Left lung (tissue), 10 donors: ENCODE results near the gene LINC00237. TPM values are rescaled to one million over a fixed set of nuclear protein-coding genes. Genes with fewer than 3 reads are reported as not detected.

ENCODE experiments used
- ATAC-seq: fragments of 200-7000 bp; cut with Tn5 transposase; one replicate; pipeline ENCODE4 v1.9.1; 2020; ENCODE audit warnings: moderate library complexity
- DNase-seq, 4 donors: peaks; one replicate each; pipeline ENCODE4 v3.0.0-alpha.2; 2013 to 2020
- H3K27ac ChIP-seq, 2 donors: fragments of 200-600 bp; sonication (generic) in 1 of 2; one replicate each; pipeline versions ENCODE4 v1.5.0 to v1.8.0; 2020 to 2021
- H3K27me3 ChIP-seq, 2 donors: fragments of 200-600 bp; sonication (generic) in 1 of 2; one replicate each; pipeline versions ENCODE4 v1.5.0 to v1.8.0; 2020 to 2021
- H3K36me3 ChIP-seq, 2 donors: fragments of 200-600 bp; sonication (generic) in 1 of 2; one replicate each; pipeline versions ENCODE4 v1.5.0 to v1.8.0; 2020 to 2021
- H3K4me1 ChIP-seq, 2 donors: fragments of 200-600 bp; one replicate each; pipeline ENCODE4 v1.8.0; 2021
- H3K4me3 ChIP-seq, 2 donors: fragments of 200-600 bp; sonication (generic) in 1 of 2; one replicate each; pipeline versions ENCODE4 v1.5.0 to v1.8.0; 2020 to 2021; ENCODE audit warnings: mild to moderate bottlenecking in 1 of 2
- H3K9me3 ChIP-seq, 2 donors: fragments of 200-600 bp; sonication (generic) in 1 of 2; one replicate each; pipeline versions ENCODE4 v1.5.0 to v1.8.0; 2020 to 2021
- CTCF ChIP-seq, 2 donors: fragments of 200-600 bp; sonication (generic) in 1 of 2; IDR thresholded peaks; one replicate each; pipeline versions ENCODE4 v1.5.0 to v1.8.0; 2021; ENCODE audit warnings: antibody characterized with exemption in 2 of 2
- intact Hi-C, 2 donors: fragments of 100-400 bp; cut with DNase I; formaldehyde crosslinking; loops; one replicate each; pipeline versions ENCODE4 v1.11.2 to v1.14.2; 2022
- polyA plus RNA-seq, 6 donors: library from polyadenylated mRNA; unstranded; fragments of 120-200 nt; gene quantifications; one replicate each; pipeline ENCODE4 v1.2.1, GENCODE V29; 2013; ENCODE audit not compliant: insufficient read length in 6 of 6
- total RNA-seq, 2 donors: library from RNA; stranded (reverse); fragmentation: NEBNext Ultra II Directional; extraction: Animal tissue kit (Norgen Biotek cat#: 25700); gene quantifications; one replicate each; pipeline ENCODE4 v1.2.1, GENCODE V29; 2021
- donor health status: DM: no; HTN: yes; CAD: no.
- donor health status: DM: no; HTN: no; CAD: no.

Gene LINC00237
- total and polyA plus RNA-seq, 8 donors, result not detected

- DNase-seq (no peak), ATAC-seq (no peak)
- Histone ChIP-seq H3K36me3 (peaks cover 0 to 22% of the 10 kb centered on the region in 2 donors), H3K4me1 (no peaks in the 10 kb centered on the region), H3K9me3 (no peaks in the 10 kb centered on the region), H3K27ac (no peak overlapping the region), H3K4me3 (no peak overlapping the region), H3K27me3 (no peaks in the 10 kb centered on the region)
- intact Hi-C loops, result no loop called here
- no peak for TF ChIP-seq CTCF (IDR thresholded peaks at IDR 0.05)
These were observed 27.9 kb upstream of the LINC00237 start for GRCh38 chr20:21133917-21134622.

DNA sequence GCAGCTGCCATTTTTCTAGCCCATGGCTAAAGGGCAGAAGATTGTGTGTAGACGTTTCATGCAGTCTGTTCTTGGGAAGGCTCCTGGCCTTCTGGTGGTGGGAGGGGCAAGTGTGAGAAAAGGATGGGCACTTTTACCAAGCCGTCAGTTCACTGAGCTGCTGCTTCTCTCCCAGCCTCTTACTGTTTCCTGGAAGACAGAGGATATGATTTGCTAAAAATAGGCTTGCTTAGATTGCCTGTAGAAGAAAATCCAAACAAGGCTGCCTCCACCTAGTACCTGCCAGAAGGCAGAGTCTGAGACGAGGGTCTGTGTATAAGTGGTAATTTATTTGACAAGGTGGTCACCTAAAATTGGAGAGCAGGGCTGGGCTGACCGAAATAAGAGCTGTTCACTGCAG is 27.2 kb upstream of the LINC00237 start:
- Histone ChIP-seq H3K27me3 (no peaks in the 10 kb centered on the region), H3K36me3 (peaks cover 0 to 22% of the 10 kb centered on the region in 2 donors), H3K9me3 (no peaks in the 10 kb centered on the region), H3K4me3 (no peak overlapping the region), H3K4me1 (no peaks in the 10 kb centered on the region), H3K27ac (no peak overlapping the region)
- ATAC-seq, result no peak
- no peak for DNase-seq
- intact Hi-C loops, result no loop called here
- TF ChIP-seq CTCF (IDR thresholded peaks at IDR 0.05), result no peak

DNA sequence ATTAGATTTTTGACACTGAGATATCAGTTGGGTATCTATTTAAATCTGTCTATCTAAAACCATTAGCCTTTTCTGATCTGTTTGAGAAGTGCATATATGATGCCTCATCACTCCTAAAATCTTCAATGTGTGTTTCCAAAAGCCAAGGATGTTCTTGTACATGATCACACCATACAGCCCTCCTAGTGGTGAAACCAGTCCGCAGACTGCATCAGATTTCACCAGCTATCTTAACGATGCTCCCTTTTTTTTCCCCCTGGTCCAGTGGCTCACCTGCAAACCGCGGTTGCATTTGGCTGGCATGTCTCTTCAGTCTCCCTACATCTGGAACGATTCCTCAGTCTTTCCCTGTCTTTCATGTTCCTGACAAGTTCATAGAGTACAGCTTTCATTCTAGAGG is 23.7 kb upstream of the LINC00237 start:
- Histone ChIP-seq H3K4me3 (no peak overlapping the region), H3K9me3 (no peaks in the 10 kb centered on the region), H3K27me3 (no peaks in the 10 kb centered on the region), H3K27ac (no peak overlapping the region), H3K36me3 (peaks cover 0 to 7% of the 10 kb centered on the region in 2 donors), H3K4me1 (peaks cover 5 to 17% of the 10 kb centered on the region in 2 donors)
- ATAC-seq (no peak), DNase-seq (no peak)
- intact Hi-C loops, result no loop called here
- no peak for TF ChIP-seq CTCF (IDR thresholded peaks at IDR 0.05)

- H3K36me3 ChIP-seq, result peaks cover 0 to 5% of the 10 kb centered on the region in 2 donors
- no peak for DNase-seq
- no peak overlapping the region for H3K27ac ChIP-seq
- H3K27me3 ChIP-seq, result no peaks in the 10 kb centered on the region
- H3K4me3 ChIP-seq, result no peak overlapping the region
- intact Hi-C loops, result no loop called here
- ATAC-seq, result no peak
- no peak for TF ChIP-seq CTCF (IDR thresholded peaks at IDR 0.05)
- peaks cover 5 to 18% of the 10 kb centered on the region in 2 donors for H3K4me1 ChIP-seq
- no peaks in the 10 kb centered on the region for H3K9me3 ChIP-seq
These were observed 21.2 kb upstream of the LINC00237 start for GRCh38 chr20:21127201-21127981.

GRCh38 chr20:21126581-21126870 is 20.4 kb upstream of the LINC00237 start:
- H3K4me3 ChIP-seq, result peak overlapping the region; percentile 83 to 98
- peaks cover 5 to 18% of the 10 kb centered on the region in 2 donors for H3K4me1 ChIP-seq
- H3K36me3 ChIP-seq, result no peaks in the 10 kb centered on the region
- H3K27ac ChIP-seq, result peak overlapping the region in 1 of 2 donors; percentile 65
- no peak for TF ChIP-seq CTCF (IDR thresholded peaks at IDR 0.05)
- DNase-seq, result peak in 1 of 4 donors; percentile 44
- no peaks in the 10 kb centered on the region for H3K27me3 ChIP-seq
- no peaks in the 10 kb centered on the region for H3K9me3 ChIP-seq
- intact Hi-C loops, result no loop called here
- no peak for ATAC-seq
